Erythroblast (primary cell): Measurements from ENCODE around the gene FAM13A.

Source experiments
- GATA1 ChIP-seq: IDR thresholded peaks from 2 replicates; pipeline ENCODE4 v1.6.1; 2011; ENCODE audit warnings: low read depth, mild to moderate bottlenecking, control low read depth, low read length, moderate library complexity
- POLR2A ChIP-seq: IDR thresholded peaks from 2 replicates; pipeline ENCODE4 v1.6.1; 2011; ENCODE audit warnings: mild to moderate bottlenecking, low read length

- TF ChIP-seq POLR2A (no peak), GATA1 (no peak)
Measured at GRCh38 chr4:89026542-89026941, 30.4 kb downstream of the FAM13A start.
